ENCODE measurements around the gene SELENON.

The SELENON gene

GRCh38 chr1:25770541-25771220, 29.3 kb upstream of the SELENON start:
- no peak for DNase-seq

DNA sequence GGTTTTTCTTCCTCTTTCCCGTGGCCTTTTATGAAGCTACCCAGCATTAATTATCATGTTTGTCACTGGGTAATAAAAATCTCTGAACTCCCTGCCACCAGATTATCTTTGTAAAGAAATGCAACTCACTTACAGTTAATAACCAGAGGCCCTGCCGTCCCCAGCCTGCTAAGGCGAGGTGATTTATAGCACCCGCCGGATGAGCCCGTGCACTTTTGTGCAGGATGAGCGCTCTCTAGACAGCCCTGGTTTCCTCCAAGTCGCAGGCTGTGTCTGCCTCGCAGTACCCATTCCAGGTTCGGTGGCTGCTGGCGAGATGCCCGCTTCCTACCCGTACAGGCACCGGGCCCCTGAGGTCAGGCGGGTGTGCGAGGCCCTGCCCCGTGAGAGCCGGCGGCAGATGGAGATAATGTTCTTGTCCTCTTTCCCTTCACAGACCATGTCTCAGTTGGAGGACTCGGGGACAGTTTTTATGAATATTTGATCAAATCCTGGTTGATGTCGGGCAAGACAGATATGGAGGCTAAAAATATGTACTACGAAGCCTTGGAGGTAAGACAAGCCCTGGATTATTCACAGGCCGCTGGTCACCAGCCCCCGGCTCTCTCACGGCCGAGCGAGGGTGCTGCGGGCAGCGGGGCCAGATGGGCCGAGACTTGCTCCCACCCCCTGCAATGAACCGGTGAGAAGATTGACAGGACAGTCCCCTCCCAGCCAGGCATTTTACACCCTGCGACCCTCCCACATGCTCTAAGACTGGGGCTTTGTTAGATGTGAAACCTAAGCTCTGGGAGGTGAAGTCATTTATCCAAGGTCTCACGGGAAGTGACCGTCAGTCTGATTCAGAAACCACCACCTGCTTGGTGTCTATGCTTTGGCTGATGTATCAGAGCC, 28.5 kb upstream of the SELENON start:
- no peak for DNase-seq

DNA sequence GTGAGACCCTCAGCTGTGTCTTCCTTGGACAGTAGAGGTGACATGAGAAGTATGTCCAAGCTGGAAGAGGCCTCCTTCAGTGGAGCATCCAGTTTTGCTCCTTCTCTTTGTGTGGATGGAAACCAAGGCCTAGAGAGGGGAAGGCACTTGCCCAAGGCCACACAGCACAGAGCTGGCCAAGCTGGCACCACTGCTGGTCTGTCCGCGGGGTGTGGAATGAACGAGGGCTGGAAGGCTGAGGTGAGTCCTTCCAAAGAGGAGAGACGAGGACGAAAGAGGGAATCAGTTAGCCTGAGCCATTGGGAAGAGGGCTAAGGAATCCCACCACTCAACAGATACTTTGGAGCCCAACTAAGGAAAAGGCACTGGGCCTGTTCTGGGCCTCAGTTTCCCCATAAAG, 27.8 kb upstream of the SELENON start:
- no peak for DNase-seq

DNA sequence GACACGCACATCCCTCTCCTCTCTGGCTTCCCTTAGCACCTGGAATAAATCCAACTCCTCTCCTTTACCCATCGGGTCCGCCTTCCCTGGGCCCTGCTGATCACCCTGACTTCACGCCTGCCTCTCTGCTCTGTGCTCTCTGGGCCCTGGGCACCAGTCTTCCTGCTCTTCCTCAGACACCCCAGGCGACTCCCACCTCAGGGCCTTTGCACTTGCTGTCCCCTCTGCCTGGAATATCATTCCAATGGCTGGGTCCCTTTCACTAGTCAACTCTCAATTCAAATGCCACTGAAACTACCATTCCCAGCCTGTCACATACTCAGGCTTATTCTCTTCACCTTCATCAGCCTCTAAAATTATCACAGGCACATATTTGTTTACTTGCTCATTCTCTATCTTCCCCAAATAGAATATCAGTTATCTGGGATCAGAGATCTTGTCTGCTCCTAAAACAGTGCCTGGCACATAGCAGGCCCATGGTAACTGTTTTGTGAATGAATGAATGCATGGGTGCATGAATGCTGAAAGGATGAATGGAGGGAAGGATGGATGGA, 27.2 kb upstream of the SELENON start:
- DNase-seq: no peak

GRCh38 chr1:25773441-25774125, 26.4 kb upstream of the SELENON start:
- DNase-seq: no peak

GRCh38 chr1:25774206-25774803, 25.7 kb upstream of the SELENON start:
- DNase-seq: no peak

DNA sequence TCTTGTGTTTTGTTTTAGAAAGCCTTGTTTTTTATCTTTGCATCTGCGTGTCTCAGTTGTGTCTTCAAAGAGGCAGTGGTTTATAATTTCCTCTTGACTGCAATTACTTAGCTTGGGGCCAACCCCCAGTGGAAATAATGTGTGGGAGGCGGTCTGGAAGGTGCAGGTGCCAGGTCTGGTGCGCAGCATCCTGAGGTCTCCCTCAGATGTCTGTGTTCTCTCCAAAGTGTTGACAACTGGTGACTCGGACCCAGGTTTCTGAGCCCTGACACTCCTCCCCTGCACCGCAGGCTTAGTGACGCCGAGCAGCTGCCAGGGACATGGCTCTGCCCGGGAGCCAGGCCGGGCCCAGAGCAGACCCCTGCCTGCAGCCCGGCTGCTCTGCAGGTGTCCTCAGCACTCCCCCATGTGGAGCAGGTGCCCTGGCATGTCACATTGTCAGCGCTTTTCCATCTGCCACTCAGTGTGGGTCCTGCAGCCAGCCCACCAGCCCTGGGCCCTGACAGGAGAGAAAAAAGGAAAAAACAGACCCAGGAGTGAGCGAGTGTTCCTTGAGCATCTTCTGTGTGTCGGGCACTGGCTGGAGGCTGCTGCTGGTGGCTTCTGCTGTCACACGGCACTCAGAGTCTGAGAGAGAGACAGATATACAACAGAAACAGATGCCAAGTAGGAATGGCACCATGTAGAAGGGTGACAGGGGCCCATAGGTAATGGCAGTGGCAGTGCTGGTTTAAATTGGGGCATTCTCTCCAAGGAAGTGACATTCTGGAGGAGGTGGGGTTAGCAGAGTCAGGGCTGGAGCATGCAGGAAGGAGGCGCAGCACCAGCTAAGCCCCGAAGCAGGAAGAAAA, 24.8 kb upstream of the SELENON start:
- DNase-seq: peak; percentile 93

DNA sequence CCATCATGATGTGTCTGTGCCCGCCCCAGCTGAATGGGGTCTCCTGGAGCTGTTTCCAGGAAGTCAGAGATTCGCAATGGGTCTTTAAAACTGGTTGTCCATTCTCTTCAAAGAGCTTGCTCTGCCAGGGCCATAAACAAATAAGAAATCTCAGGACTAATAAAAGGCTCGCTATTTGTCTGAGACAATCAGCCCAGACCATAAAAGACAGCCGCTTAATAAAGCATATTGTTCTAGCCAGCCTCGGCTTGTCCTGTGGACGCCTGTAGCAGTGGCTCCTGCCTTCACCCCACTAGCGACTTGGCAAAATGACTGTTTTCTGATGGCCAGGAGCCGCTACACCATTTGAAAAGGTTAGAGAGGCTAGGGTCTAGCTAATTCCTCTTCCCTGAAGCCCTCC, 20.6 kb upstream of the SELENON start:
- no peak for DNase-seq

DNA sequence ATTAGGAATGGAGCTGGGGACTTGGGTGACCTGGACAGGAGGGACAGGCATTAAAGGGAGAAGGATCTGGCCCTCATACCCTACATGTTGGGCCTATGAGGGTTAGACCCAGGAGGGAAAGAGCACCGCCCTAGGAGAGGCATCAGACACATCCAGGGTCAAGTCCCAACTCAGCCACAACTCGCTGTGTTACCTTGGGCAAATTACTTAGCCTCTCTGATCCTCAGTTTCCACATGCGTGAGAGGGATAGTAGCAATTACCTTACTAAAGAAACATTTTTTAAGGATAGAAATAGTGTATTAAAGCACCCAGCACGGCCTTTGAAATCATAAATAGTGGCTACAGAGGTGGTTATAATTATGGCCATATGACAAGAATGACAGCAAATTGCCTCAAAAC, 20.1 kb upstream of the SELENON start:
- no peak for DNase-seq

DNA sequence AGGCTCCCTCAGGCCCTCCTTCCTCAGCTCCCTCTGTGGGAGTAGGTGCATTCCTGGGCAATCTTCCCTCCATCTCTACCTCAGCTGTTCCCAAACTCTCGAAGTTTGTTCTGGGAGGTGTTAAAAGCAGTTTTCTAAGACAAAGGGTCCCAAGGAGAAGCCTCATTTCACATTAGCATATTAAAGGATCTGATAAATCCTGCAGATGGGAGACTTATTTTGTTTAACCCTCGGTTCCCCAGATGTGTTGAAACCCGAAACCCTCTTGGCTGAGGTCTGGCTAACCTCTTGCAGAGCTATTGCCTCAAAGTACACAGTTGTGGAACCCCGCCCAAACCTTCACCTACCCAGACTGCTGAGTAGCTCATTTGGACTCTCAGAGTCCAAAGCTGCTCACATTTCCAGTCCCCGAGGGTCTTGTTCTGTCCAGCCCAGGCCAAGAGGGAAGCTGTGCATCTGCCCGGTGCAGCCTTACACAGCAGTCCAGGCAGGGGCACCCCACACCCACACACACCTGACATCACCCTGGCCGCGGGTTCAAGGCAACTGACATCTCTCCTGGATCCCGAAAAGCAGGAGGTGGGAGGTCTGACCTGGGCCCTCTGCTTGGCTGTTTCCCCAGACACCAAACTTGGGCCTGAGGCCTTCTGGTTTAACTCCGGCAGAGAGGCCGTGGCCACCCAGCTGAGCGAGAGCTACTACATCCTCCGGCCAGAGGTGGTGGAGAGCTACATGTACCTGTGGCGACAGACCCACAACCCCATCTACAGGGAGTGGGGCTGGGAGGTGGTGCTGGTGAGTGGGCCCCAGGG, 19.5 kb upstream of the SELENON start:
- DNase-seq: no peak

- no peak for DNase-seq
Measured at GRCh38 chr1:25781130-25781433, 18.9 kb upstream of the SELENON start.

GRCh38 chr1:25782608-25783201, 17.3 kb upstream of the SELENON start:
- no peak for DNase-seq

GRCh38 chr1:25784575-25785051, 15.4 kb upstream of the SELENON start:
- no peak for DNase-seq

GRCh38 chr1:25785333-25786067, 14.5 kb upstream of the SELENON start:
- no peak for DNase-seq

DNA sequence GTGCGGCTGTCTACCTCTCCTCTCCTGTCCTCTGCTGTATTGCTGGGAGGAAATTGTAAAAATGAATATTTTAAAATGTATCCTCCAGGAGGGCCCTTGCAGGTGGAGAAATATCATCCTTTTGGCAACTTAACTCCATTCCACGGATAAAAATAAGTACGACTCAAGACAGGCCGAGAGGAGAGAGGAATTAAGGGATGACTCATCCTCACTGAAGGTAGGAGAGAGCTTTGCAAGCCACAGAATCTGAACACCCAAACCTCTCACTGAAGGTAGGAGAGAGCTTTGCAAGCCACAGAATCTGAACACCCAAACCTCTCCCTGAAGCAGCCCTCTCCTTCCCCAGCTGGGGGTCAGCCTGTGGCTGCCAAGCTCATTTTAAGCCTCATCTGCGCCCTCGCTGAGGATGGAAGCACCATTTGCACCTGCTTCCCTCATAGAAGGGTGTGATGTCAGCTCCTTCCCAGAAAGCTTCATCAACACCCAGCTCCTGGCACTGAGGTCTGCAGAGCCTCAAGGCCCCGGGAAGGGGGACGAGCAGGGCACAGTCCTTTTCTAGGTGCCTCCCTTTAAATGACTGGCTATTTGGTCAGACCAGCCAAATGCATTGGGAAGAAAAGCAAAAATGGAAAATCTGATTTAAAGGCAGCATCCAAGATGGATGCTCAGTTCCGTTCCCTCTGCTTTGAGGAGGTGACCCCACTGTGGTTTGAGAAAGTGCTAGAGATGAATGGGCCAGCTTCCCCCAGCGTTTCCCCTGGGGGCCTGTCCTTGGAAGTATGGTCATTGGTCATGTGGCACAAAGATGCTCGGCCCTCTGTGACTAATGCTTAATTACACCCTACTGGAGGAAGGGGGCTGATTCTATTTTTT, 12.9 kb upstream of the SELENON start:
- DNase-seq: no peak

DNA sequence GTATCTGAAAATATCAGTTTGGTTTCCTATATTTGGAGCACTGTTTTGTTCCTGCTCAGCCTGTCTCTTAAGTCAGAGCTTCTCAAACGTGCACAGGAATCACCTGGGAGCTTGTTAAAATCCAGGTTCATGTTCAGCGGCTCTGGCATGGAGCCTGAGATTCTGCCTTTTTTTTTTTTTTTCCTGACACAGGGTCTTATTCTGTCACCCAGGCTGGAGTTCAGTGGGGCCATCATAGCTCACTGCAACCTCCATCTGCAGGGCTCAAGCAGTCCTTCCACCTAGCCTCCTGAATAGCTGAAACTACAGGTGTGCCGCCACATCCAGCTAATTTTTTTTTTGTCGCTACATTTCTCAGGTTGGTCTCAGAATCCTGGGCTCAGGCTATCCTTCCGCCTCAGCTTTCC, 12.2 kb upstream of the SELENON start:
- no peak for DNase-seq

- DNase-seq: no peak
Measured at GRCh38 chr1:25790472-25790871, 9.5 kb upstream of the SELENON start.

- no peak for DNase-seq
Measured at GRCh38 chr1:25792115-25792514, 7.9 kb upstream of the SELENON start.

Measured in central memory CD4-positive, alpha-beta T cell (primary cell).